Fibroblast of peridontal ligament (primary cell): ENCODE data around the gene SLC66A2.

Experiments used
- DNase-seq: peaks from one replicate; pipeline ENCODE4 v3.0.0-alpha.2; 2010; ENCODE audit errors: extremely low read depth

The SLC66A2 gene

DNA sequence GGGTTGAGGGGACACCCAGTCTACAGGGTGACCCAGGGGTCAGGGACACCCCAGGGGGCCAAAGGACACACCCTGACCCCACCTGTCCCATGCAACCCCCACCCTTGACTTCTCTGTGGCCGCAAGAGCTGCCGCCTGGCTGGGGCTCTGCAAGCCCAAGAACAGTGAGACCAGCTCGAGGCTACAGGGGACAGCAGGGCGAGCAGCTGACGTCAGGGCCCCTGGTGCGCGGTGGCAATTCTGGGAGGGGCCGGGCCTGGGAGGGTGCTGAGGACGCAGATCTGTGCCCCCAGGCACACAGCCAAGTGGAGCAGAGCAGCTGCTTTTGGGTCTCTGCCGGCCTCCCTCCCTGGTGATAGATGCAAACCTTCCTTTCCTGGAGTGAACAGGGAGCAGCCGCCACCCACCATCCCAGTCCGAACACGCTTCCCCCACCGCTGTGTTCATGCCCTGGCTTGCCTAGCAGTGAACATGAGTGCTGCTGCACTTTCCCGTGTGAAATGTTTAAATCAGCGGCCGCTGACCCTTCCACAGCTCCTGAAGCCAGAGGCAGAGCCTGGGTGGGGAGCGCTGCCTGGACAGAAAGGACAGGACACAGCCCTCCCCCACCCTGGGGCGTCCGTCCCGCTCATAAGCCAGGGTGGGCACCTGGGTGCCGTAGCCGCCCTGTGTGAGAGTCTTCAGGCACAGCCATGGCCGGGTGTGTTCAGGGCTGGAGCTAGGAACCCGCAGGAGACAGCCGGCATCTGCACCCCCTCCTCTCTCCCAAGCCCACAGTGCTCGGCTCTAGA, 46.9 kb downstream of the SLC66A2 start:
- no peak for DNase-seq

DNA sequence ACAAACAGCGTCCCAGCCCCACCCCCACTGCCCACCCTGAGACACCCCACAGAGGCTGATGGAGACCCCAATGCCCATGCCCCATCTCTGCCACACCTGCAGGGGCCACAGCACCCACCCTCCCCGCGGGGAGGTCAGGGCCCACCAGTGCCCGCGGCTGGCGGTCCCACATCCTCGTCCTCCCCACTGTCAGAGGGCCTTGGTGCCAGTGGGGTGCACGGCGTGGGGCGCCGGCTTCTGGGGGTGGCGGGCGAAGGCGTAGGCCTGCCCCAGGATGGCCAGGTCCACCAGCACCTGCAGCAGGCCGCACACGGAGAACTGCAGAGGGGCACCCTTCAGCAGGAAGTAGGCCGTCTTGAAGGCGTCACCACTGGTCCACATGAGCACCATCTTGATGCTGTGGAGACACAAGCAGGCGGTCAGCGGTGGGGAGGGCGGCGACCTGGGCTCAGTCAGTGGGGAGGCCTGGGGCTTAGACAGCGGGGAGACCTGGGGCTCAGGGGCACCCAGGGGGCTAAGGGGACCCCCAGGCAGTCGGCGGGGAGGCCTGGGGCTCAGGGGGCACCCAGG, 47.6 kb downstream of the SLC66A2 start:
- DNase-seq, result no peak

DNA sequence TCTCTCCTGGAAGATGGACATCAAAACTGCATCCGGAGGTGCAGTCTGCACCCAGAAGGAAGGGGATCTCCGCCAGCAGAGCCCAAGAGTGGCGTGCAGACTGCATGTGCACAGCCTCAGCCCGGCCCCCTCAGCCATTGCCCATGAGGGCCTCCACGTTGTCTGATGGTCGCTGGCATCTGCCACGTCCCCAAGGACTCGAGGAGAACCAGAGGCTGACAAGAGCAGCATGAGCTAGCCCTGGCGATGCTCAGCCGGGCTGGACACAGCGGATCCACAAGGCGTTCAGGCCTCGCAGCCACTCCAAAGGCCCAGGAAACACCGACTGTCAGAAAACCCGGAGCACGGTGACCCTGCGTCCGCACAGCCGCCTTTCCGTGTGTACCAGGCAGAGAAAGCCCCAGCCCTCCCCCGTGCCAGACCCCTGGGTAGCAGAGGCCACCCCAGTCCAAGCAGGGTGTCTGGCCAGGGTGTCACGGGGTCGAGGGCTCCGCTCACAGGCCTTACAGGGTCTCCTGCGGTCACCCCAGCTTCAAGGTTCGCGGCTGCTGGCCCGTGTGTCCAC, 48.3 kb downstream of the SLC66A2 start:
- DNase-seq, result no peak

DNA sequence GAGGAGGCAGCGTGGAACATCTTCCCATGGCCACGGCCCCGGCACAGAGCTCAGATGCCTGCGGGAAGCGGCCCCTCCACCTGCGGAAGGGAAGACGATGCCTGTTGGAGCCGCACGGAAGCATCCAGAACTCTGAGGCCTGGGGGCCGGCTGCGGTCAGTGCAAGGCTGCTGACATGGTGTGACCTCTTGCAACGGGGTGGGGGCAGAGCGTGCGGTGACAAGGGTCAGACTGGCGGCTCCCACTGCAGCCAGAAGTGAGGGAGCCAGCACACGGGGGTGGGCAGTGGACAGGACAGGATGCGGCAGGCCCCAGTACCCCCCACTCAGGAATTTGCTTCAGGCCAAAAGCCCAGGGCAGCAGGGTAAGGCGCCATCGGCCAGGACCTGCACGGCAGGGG, 48.8 kb downstream of the SLC66A2 start:
- DNase-seq, result no peak

DNA sequence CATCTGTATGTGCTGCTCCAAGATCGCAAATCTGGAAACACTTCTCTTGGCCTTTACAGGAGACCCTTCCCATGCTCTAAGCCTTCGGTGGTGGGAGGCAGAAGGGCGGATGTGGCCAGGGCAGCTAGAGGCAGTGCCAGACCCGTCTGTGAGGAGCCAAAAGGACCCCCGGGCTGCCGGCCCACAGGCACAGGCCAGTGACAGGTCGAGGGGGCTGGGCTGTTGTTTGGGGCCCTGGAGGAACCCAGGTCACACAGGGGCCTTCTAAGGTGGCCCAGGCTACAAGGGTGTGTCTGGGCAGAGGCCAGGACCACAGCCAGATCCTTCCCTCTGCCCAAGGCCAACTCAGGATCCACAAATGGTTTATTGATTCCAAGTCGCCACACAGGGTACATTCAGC, 49.4 kb downstream of the SLC66A2 start:
- no peak for DNase-seq

DNA sequence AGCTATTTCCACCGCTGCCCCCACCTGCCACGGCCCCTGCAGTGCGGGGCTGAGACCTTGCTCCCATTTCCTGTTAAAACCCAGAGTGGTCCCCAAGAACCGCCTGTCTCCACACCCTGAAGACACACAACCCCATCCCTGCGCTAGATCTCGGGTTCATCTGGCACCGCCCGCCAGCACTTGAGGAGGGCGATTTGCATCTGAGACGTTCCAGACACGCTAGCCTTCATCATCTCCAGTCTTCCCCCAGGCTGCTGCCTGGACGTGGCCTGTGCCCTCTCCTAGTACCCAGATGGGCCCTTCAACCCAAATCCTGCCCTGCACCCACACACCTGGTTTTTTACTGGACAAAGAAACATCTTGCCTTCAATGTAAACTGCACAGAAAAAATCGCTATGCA, 49.8 kb downstream of the SLC66A2 start:
- no peak for DNase-seq

DNA sequence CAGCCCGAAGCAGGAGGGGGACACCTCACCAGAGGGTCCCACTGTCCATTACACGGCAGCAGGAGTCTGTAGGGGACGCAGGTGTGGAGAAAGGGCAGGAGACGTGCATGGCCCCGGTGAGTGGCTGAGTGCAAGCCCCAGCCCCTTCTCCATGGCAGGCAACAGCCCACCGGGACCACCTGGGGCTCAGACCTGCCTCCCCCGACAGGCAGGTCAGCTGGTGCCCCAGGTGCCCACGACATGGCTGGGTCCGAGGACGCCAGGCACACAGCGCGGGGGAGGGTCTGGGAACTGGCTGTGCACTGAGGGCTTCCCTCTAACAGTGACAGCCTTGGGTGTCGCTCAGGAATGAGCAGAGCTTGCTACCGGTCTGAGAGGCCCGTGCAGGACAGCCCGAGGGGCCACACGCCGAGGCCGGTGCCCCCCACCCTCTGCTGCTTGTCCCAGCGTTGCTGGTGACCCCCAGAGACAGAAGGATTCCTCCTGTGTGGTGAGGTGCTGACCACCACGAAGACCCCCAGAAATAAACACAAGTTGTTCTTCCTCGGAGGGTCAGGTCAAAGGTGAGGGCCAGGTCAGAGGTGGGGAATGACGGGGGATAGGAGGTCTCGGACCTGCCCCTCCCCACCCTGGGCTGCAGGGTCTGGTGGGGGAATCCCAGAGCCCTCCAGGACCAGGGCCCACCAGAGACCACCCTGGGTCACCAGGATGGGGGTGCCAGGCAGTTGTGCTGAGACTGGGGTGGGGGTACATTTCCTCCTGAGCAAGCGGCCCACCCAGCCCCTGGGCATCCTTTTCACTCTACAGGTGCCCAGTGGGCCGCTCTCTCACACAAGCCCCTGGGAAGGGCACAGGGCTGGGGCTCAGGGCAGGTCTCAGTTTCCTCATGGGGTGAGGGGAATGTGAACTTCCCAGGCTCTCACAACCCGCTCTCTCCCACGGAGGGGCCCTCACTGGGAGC, 50.6 kb downstream of the SLC66A2 start:
- no peak for DNase-seq

DNA sequence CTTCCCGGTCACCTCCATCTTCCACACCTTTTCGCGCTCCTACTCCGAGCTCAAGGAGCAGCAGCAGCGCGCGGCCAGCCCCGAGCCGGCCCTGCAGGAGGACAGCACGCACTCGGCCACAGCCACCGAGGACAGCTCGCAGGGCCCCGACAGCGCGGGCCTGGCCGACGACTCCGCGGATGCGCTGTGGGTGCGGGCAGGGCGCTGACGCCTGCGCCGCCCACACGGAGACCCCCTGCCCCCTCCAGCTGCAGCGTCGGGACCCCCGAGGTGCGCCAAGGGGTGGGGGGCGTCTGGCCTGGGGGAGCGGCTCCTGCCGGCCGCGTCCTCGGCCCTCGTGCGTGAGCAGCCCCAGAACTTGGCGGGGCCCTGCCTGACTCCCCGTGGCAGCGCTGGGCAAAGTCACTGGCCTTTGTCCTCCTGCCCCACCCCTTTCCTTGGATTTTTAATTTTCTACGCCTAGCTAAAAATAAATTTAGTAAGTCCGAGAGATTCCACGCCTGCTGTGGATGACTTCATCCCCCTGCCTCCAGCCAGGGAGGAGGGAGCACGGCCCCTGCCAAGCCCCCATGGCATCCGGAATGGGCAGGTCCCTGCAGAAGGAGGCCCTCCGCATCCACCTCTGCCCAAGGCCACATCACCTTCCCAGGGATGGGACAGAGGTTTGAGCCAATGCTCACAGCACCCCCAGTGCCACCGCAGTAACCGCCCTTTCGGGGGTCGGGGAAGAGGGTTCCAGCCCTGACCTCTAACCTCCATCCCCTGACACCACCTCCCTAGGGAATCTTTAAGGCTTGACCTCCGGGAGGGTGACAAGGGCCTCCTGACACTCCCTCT, 51.6 kb downstream of the SLC66A2 start:
- DNase-seq, result no peak

DNA sequence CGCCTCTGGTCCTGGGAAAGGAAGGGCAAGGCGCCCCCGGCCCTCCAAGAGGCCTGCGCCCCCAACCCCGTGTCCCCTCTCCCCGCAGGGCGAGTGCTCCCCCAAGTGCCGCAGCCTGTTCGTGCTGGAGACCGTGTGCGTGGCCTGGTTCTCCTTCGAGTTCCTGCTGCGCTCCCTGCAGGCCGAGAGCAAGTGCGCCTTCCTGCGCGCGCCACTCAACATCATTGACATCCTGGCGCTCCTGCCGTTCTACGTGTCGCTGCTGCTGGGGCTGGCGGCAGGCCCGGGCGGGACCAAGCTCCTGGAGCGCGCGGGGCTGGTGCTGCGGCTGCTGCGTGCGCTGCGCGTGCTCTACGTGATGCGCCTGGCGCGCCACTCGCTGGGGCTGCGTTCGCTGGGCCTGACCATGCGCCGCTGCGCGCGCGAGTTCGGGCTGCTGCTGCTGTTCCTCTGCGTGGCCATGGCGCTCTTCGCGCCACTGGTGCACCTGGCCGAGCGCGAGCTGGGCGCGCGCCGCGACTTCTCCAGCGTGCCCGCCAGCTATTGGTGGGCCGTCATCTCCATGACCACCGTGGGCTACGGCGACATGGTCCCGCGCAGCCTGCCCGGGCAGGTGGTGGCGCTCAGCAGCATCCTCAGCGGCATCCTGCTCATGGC, 52.4 kb downstream of the SLC66A2 start:
- DNase-seq, result no peak

DNA sequence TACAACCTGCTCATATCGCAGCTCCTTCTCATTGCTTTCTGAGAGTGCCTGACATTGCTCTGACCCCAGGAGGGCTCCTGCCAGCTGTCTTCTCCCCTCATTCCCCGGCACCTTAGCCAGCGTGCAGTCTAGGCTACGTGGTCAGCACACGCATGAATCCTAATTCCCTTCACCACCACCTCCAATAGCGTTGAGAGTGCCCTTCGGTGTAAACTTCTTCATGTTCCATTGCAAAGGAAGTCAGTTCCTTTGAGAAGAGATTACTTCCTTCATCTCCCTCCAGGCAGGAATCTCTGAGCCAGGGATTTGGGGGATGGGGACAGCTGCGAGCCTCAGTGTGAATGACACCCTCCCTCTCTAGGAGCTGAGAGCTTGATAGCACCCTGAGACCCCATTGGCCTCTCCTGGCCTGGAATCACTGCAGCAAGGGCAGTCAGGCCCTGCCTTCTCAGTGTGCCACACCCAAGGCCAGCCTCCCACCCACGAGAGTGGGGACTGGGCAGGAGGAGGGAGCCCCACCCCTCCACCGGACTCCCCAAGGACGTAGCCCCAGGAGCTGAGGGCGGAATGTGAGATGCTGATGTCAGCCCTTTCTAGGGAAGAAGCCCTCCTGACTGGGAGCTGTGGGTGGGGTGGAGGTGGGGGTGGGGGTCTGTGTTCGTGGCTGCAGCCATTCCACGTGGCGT, 53.4 kb downstream of the SLC66A2 start:
- DNase-seq, result no peak

DNA sequence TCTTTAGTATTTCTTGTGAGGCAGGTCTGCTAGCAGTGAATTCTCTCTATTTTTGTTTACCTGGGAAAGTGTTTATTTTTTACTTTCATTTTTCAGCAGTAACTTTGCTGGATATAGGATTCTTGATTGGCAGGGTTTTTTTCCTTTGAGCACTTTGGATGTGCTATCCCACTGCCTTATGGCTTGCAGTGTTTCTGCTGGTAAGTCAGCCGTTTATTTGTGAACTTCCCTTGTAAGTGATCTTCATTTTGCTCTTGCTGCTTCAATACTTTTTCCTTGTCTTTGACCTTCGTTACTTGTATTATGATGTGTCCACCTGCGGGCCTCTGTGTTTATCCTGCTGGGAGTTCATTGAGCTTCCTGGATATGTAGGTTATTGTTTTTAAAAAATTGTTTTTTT, 54.7 kb downstream of the SLC66A2 start:
- DNase-seq, result peak; percentile 1

DNA sequence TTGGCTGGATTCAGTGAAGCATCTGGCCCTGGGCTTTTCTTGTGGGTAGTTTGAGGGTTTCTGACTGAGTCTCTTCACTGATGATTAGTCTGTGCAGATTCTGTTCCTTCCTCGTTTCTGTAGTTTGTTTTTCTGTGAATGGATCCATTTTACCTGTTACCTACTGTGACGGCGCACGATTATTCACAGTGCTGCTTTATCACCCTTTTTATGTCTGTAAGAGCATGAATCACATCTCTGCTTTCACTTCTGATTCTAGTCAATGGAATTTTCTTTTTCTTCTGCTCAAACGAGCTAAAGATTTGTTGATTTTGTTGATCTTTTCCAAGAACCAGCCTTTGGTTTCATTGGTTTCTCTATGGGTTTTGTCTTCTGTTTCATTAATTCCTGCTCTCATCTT, 60.8 kb downstream of the SLC66A2 start:
- no peak for DNase-seq

DNA sequence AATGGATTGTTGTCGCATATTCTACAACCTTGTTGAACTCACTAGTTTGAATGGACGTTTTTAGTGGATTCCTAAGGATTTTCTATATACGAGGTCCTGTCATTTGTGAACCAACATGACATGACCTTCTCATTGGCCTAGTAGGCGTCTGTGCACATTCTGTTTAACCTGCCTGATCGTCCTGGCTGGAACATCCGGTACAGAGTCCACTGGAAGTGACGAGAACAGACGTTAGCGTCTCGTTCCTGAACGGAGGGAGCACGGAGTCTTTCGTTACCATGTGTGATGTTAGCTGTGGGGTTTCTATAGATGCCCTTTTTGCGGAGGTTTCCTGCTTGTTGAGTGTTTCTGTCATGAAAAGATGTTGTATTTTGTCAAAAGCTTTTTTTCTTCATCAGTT, 61.9 kb downstream of the SLC66A2 start:
- no peak for DNase-seq

DNA sequence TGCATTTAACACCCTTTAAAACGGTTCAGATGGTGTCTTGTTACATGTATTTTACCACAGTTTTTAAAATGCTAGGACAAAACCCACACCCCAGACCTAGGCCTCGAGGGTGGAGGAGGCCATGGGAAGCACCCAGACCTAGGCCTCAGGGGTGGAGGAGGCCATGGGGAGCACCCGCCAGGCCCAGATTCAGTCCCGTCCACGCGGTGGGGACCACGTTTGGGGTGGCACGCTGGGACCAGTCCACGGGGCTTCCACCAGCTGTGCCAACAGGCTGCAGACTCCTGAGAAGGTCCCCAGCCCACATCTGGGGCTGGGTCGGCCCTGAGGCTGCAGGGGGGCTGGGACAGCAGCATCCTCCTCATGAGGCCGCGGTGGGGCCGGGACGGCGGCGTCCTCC, 63.4 kb downstream of the SLC66A2 start:
- no peak for DNase-seq

DNA sequence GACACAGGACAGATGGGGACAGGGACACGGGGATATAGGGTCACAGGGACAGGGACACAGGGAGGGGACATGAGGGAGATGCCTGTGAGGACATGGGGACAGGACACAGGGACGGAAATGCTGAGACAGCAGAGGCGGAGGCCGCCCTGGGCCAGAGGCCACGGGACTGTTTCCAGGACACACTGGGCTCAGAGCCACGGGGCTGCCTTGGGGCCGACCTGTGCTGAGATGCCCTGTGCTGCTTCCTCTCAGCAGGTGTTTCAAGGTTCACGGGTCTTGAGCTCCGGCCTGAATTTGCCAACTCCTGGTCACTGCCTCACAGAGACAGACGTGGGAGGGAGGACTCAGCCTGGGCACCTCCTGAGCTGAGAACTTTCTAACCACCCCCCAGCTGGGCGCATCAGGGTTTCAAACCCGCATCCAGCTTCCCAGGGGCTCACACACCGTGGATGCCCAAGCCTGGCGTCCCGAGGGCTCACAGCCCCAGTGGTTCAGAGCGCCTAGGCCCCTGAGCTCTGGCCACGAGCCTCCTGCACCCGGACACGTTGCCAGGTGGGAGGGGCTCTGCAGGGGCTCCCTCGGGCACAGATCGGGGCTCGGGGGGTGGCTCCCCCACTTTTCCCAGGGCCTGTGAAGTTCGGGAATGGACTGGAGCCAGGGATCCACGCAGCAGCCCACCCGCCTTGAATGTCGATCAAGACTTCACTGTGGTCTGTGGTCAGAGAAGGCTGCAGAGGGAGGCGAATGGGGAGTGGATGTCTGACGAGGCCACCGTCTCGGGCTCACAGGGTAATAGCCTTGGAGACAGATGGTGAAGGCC, 64.1 kb downstream of the SLC66A2 start:
- DNase-seq, result no peak

DNA sequence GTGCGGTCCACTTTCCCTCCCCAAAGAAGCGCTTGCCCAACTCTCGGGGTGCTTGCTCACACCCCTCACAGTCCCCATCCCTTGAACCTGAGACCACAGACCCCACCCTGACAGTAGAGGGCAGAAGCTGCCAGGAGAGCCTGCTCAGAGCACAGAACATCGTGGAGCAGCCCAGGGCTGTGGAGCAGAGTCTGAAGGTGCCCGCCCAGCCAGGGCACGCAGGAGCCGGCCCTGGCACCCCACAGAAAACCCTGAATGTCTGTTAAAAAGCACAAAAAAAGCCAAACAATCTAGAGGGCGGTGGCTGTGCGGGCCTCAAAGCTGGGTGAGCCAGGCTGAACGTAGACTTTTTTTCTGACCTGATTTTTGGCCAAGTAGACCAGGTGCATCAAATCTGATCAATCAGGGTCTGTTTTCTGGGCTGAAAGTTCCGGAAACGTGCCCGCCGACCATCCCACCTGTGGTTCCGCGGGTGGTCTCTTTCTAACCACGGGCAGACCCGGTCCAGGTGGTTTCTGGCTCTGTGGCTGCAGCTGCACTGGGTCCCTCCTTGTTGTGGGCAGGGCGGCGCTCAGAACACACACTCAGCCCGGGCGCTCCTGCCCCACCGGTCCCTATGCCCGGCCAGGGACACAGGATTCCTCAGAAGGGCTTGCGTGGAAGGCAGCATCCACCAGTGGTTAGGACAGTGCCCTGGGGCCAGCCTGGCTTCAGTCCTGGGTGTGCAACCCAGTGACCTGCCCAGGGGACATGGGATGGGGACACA, 66.3 kb downstream of the SLC66A2 start:
- no peak for DNase-seq

DNA sequence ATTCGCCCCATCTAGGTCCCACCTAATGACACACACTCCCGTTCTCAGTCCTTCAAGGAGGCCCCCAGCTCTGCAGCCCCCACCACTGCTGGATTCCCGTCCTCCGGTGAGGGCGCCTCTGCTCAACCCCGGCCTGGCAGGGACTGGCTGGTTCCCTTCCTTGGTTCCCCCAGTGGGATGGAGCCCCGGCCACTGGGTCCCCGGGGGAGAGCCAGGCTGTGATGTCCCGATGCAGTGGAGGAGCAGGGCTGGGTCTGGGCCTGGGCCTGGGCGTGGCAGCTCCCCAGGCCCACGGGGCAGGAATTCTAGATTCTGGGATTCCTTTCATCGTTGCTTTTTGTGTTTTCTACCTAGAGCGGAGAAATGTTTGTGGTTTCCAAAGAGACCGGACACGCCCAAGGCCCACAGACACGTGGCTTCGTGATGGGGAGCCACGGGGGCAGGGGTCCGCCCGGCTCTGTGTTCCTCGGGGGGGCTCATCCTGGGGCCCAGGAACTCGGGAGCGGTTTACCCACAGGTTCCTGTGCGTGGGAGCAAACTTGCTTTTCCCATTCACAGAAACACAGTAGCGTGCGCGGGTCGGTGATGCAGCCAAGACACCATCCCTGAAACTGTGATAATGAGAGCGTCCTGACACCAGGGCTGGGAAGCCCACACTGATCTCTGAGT, 67.0 kb downstream of the SLC66A2 start:
- DNase-seq, result no peak
